Hepatocyte (in vitro differentiated cells): ENCODE data around the gene FAM8A1. TPM values are rescaled to one million over a fixed set of nuclear protein-coding genes. Genes with fewer than 3 reads are reported as not detected.
A peak's percentile ranks its signal among the peaks of the same experiment; 100 is the strongest.
"Not testable (repeated sequence)": the region's sequence is repeated elsewhere in the genome, so short reads cannot be mapped to it uniquely, and the experiment has no call there.

Source experiments
- DNase-seq: peaks from one replicate; pipeline ENCODE4 v3.0.0-alpha.2; 2016; ENCODE audit warnings: low spot score
- H2AFZ ChIP-seq: fragments of 200-600 bp; sonication (generic); 2 replicates; pipeline ENCODE4 v1.6.0; 2016; ENCODE audit warnings: antibody characterized with exemption, mild to moderate bottlenecking
- H3K27ac ChIP-seq: fragments of 200-600 bp; sonication (generic); 2 replicates; pipeline ENCODE4 v1.5.1; 2016; ENCODE audit warnings: mild to moderate bottlenecking
- H3K27me3 ChIP-seq: fragments of 200-600 bp; sonication (generic); 2 replicates; pipeline ENCODE4 v1.6.1; 2016
- H3K36me3 ChIP-seq: fragments of 200-600 bp; sonication (generic); replicated peaks from 2 replicates; pipeline ENCODE4 v1.5.1; 2016; ENCODE audit warnings: low read depth; ENCODE audit not compliant: insufficient read depth
- H3K4me1 ChIP-seq: fragments of 200-600 bp; sonication (generic); 2 replicates; pipeline ENCODE4 v1.5.1; 2016; ENCODE audit warnings: mild to moderate bottlenecking, moderate library complexity; ENCODE audit not compliant: insufficient read depth
- H3K4me2 ChIP-seq: fragments of 200-600 bp; sonication (generic); 2 replicates; pipeline ENCODE4 v1.6.0; 2016
- H3K4me3 ChIP-seq: fragments of 200-600 bp; sonication (generic); 2 replicates; pipeline ENCODE4 v1.5.1; 2016; ENCODE audit warnings: mild to moderate bottlenecking
- H3K79me2 ChIP-seq: fragments of 200-600 bp; sonication (generic); 2 replicates; pipeline ENCODE4 v1.6.0; 2017; ENCODE audit warnings: mild to moderate bottlenecking
- H3K9me2 ChIP-seq: fragments of 200-600 bp; sonication (generic); replicated peaks from 2 replicates; pipeline ENCODE4 v1.6.0; 2017; ENCODE audit warnings: mild to moderate bottlenecking; ENCODE audit not compliant: insufficient read depth
- H3K9me3 ChIP-seq: fragments of 200-600 bp; sonication (generic); 2 replicates; pipeline ENCODE4 v1.5.1; 2016; ENCODE audit warnings: low read depth, mild to moderate bottlenecking
- H4K20me1 ChIP-seq: fragments of 200-600 bp; sonication (generic); 2 replicates; pipeline ENCODE4 v1.6.0; 2016; ENCODE audit warnings: mild to moderate bottlenecking; ENCODE audit not compliant: insufficient read depth, poor library complexity, severe bottlenecking
- EZH2 ChIP-seq: fragments of 200-600 bp; sonication (generic); IDR thresholded peaks from 2 replicates; pipeline ENCODE4 v1.6.1; 2016; ENCODE audit warnings: antibody characterized with exemption, mild to moderate bottlenecking, borderline replicate concordance
- EZH2phosphoT487 ChIP-seq: fragments of 200-600 bp; sonication (generic); IDR thresholded peaks from one replicate; pipeline ENCODE4 v1.6.1; 2018; ENCODE audit warnings: antibody characterized with exemption, mild to moderate bottlenecking, low read depth, moderate library complexity; ENCODE audit not compliant: unreplicated experiment, severe bottlenecking
- WGBS: methylation state at CpG from one replicate; pipeline ENCODE4 v1.1.6; 2016; ENCODE audit warnings: low lambda C conversion rate; ENCODE audit errors: missing lambda C conversion rate; 5-methylcytosine and 5-hydroxymethylcytosine counted together
- polyA plus RNA-seq: library from polyadenylated mRNA; unstranded; fragments of >200 nt; fragmentation: Nextera tagmentation; extraction: Ambion mirVana; gene quantifications from 2 replicates; pipeline ENCODE4 v1.2.1, GENCODE V29; 2016
- total RNA-seq: library from RNA; depleted of rRNA; stranded (reverse); fragments of >200 nt; gene quantifications from 2 replicates; pipeline ENCODE4 v1.2.3, GENCODE V29; 2014
- TF ChIP-seq, protein P1 (sequence below): fragments of 200-600 bp; sonication (generic); IDR thresholded peaks from 2 replicates; pipeline ENCODE4 v1.5.1; 2016; ENCODE audit warnings: antibody characterized with exemption, mild to moderate bottlenecking; ENCODE audit not compliant: poor library complexity

The FAM8A1 gene
- total and polyA plus RNA-seq, 2 experiments from 2014 or later: 23.5 to 43.8 TPM

- H3K79me2 ChIP-seq: no peaks in the 10 kb centered on the region
- TF ChIP-seq, protein P1, sequence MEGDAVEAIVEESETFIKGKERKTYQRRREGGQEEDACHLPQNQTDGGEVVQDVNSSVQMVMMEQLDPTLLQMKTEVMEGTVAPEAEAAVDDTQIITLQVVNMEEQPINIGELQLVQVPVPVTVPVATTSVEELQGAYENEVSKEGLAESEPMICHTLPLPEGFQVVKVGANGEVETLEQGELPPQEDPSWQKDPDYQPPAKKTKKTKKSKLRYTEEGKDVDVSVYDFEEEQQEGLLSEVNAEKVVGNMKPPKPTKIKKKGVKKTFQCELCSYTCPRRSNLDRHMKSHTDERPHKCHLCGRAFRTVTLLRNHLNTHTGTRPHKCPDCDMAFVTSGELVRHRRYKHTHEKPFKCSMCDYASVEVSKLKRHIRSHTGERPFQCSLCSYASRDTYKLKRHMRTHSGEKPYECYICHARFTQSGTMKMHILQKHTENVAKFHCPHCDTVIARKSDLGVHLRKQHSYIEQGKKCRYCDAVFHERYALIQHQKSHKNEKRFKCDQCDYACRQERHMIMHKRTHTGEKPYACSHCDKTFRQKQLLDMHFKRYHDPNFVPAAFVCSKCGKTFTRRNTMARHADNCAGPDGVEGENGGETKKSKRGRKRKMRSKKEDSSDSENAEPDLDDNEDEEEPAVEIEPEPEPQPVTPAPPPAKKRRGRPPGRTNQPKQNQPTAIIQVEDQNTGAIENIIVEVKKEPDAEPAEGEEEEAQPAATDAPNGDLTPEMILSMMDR: no peak
- TF ChIP-seq EZH2phosphoT487 (no peak), EZH2 (no peak)
- DNase-seq: no peak
- no peak overlapping the region for H3K4me3 ChIP-seq
- WGBS: 88% methylated on average over 1 of the region's 1 CpG
- no peaks in the 10 kb centered on the region for H3K27me3 ChIP-seq
- H3K4me2 ChIP-seq: no peak overlapping the region
- no peak overlapping the region for H3K27ac ChIP-seq
- no peak overlapping the region for H2AFZ ChIP-seq
- no peaks in the 10 kb centered on the region for H3K9me2 ChIP-seq
- H3K9me3 ChIP-seq: no peaks in the 10 kb centered on the region
- no peaks in the 10 kb centered on the region for H3K36me3 ChIP-seq
- H3K4me1 ChIP-seq: no peaks in the 10 kb centered on the region
- H4K20me1 ChIP-seq: no peaks in the 10 kb centered on the region
Measured at GRCh38 chr6:17577059-17577458, 23.0 kb upstream of the FAM8A1 start.

GRCh38 chr6:17580518-17581048, 19.5 kb upstream of the FAM8A1 start:
- Histone ChIP-seq H3K9me2 (no peaks in the 10 kb centered on the region), H4K20me1 (no peaks in the 10 kb centered on the region), H3K79me2 (no peaks in the 10 kb centered on the region), H3K9me3 (no peaks in the 10 kb centered on the region), H3K4me2 (peak overlapping the region; percentile 13), H3K27ac (no peak overlapping the region), H3K4me3 (no peak overlapping the region), H3K27me3 (no peaks in the 10 kb centered on the region), H3K4me1 (no peaks in the 10 kb centered on the region), H2AFZ (no peak overlapping the region), H3K36me3 (no peaks in the 10 kb centered on the region)
- no peak for DNase-seq
- TF ChIP-seq EZH2: no peak
- TF ChIP-seq EZH2phosphoT487: no peak
- TF ChIP-seq, protein P1: no peak
- WGBS: 87% methylated on average over 42 of the region's 53 CpGs

GRCh38 chr6:17581282-17581681, 18.8 kb upstream of the FAM8A1 start:
- not testable (repeated sequence) for H3K27me3 ChIP-seq, H3K9me3 ChIP-seq, H3K4me1 ChIP-seq, H3K36me3 ChIP-seq, H2AFZ ChIP-seq, H3K27ac ChIP-seq, H3K79me2 ChIP-seq, H4K20me1 ChIP-seq, DNase-seq, H3K4me2 ChIP-seq, H3K9me2 ChIP-seq, H3K4me3 ChIP-seq
- 95% methylated on average over 7 of the region's 7 CpGs for WGBS

DNA sequence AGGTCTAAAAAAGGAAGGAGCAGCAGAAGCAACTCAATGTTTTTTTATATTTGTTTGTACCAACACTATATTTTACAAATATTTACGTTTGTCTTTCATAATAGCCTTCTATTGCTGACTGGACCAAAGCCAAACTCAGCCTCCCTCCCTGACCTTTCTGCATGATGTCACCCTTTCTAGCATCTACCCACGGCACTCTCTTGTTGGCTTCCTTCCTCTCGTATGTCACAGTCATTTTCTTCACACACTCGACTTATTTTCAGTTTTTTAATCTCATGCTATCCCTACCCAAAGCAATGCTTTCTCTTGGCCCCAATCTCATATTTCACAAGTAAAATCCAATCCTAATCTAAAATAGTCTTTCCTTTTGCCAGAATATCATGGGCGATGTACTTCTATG, 16.3 kb upstream of the FAM8A1 start:
- Histone ChIP-seq H2AFZ (no peak overlapping the region), H3K9me3 (no peaks in the 10 kb centered on the region), H3K4me2 (no peak overlapping the region), H4K20me1 (no peaks in the 10 kb centered on the region), H3K4me1 (no peaks in the 10 kb centered on the region), H3K36me3 (no peaks in the 10 kb centered on the region), H3K27ac (no peak overlapping the region), H3K27me3 (no peaks in the 10 kb centered on the region), H3K4me3 (no peak overlapping the region), H3K79me2 (no peaks in the 10 kb centered on the region), H3K9me2 (no peaks in the 10 kb centered on the region)
- no peak for DNase-seq
- WGBS: 54% methylated on average over 5 of the region's 5 CpGs
- TF ChIP-seq EZH2: no peak
